Measurements from ENCODE around the gene MGAT5. TPM values are rescaled to one million over a fixed set of nuclear protein-coding genes. Genes with fewer than 3 reads are reported as not detected.

The MGAT5 gene
- total RNA-seq, 2 experiments from 2014 or later, result 45.3 to 52.3 TPM

DNA sequence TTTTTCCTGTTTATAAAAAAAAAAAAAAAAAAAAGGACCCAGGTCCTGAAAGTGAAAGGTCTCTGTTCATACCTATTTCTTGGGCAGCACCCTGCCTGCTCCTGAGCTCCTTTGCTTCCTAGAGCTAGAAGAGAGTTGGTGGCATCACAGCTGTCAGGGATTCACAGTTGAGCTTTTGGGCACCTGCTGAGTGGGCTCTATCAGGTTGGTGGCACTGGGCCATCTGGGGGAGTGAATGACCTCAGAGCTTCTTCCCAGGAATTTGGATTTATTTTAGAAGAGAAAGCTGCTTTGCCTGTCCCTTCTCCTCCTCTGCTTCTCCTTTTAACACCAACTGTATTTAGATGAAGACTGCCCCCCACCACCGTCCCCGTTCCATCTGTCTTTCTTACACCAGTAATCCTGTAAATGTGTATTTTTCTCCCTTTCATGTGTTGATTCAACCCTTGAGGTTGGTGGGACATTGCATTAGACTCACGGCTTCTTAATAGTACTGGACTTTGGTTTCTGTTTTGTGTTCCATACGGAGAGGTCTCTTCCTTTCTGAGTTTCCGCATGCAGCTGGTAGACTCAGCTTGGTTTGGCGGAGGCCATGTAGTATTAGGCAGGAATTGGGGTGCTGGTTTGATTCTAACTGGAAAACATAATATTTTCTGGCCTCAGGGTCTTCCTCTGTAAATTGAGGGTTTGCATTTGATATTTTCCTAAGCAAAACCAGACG lies 7.6 kb upstream of the MGAT5 start:
- POLR2A ChIA-PET, result no interaction called here
- CTCF ChIA-PET, result interaction anchor here (0.6 to 2.1 kb wide), 16 partner anchors 8 to 237 kb away, joined by 3 to 19 read pairs (median 4); no protein-coding TSS in a partner anchor

DNA sequence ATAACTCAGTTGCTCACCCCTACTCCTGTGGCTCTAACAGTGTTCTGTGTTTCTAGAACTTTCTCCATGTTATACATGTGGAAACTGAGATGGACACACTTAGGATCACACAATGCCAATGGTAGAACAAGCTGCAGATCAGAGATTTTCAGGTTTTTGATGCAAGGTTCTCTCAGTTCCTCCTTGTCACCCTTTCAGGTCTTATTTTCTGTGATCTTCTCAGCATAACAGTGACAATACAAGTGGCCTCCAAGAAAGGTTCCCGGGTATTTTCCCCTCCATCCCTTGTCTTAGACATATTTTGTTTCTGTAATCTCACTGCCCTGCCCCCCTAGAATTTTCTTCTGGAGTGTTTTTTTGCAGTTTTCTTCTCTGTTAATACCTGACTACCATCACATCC lies 6.2 kb upstream of the MGAT5 start:
- POLR2A ChIA-PET, result no interaction called here

DNA sequence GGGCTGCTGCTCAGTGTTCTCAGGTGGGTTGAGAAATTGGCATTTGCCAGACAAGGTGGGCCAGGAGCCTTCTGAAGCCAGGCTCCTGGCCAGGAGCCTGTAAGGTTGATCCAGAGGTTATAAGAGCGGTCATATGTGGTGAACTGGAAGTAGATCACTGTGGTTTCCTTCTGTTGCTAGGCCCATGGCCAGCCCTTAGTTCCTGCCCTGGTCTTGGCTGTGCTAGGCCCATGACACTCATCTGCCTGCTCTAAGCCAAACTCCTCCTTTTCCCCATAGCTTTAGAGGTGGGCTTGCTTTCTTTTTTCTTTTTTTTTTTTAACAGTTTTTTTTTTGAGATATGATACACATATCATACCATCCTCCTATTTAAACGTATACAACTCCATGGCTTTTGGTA lies 5.0 kb upstream of the MGAT5 start:
- POLR2A ChIA-PET, result no interaction called here
- CTCF ChIA-PET, result no interaction called here

More for the DNA sequence above, 6.2 kb upstream of the MGAT5 start:
- CTCF ChIA-PET, result interaction anchor here (0.9 kb wide), 1 partner anchor 128 kb away, joined by 3 read pairs; no protein-coding TSS in a partner anchor

DNA sequence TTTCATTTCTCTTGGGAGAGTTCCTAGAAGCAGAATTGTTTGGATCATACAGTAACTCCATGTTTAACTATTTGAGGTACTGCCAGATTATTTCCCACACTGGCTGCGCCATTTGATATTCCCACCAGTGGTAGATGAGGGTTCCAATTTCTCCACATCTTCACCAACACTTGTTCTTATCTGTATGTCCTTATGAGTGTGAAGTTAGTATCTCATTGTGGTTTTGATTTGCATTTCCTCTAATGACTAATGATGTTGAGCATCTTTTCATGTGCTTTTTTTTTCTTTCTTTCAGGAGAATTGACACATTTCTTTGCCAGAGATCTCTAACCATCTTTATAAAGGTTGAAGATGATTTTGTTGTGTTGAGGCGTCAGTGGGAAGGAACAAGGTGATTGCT lies 4.1 kb upstream of the MGAT5 start:
- CTCF ChIA-PET, result interaction anchor here (1.3 kb wide), 1 partner anchor 15 kb away, joined by 3 read pairs; no protein-coding TSS in a partner anchor
- POLR2A ChIA-PET, result no interaction called here

DNA sequence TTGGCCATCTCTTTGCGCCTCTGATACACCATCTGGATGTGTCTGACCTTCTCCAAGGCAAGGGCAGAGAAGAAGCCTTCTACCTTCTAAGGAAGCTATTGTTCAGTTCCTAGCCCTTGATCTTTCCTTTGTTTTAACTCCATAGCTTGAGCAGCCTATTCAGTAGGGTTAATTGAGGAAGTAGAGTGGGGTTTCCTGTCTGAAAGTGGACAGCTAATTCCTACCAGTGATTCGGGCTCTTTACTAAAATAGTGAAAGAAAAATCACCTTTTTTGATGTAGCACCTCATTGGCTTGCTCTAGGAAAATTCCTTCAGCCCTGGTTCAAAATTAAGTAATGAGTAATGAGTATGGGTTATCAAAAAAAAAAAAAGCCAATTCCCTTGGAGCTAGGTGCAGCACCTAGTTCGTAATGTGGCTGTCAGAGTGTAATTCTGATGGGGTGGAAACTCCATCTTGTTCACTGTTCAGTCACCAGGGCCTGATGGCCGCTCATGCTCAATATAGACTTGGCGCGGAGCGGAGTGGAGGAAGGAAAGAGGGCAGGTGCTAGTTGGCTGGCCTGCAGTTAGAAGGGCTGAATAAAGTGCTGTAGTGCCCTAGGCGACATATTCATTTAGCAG lies 2.9 kb upstream of the MGAT5 start:
- POLR2A ChIA-PET, result interaction anchor here (0.7 to 1.3 kb wide), 3 partner anchors 17 to 132 kb away, joined by 3 to 5 read pairs (median 4); no protein-coding TSS in a partner anchor
- CTCF ChIA-PET, result interaction anchor here (0.8 to 2.2 kb wide), 5 partner anchors 16 to 161 kb away, joined by 3 to 9 read pairs (median 5); no protein-coding TSS in a partner anchor

DNA sequence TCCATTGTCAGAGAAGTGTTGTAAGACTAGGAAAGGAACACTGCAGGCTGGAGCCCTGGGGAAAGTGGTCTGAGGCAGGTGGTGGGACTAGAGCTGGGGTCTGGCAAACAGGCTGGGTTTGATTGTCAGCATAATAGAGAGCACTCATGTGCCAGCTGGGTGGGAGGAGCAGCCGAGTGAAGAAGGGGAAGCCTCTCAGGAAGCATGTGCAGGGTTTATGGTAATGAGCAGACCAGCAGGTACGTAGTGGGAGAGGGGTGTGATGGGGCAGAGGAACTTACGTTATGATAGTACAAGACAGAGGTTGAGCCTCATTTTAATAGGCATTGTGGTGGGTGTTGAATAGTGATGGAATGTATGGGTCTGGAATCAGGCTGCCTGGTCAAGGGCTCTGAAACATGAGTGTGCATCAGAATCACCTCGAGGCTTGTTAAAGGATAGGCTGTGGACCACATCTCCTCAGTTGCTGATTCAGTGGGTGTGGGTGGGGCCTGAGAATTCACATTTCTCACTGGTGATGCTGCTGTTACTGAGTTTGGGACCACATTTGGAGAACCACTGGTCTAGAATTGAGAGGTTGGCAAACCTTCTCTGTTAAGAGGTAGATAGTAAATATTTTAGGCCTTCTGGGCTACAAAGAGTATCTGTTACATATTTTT lies 1.7 kb upstream of the MGAT5 start:
- ChIA-PET POLR2A (no interaction called here), CTCF (interaction anchor here (0.8 to 2.2 kb wide), 3 partner anchors 13 to 133 kb away, joined by 3 to 9 read pairs (median 4); no protein-coding TSS in a partner anchor)

DNA sequence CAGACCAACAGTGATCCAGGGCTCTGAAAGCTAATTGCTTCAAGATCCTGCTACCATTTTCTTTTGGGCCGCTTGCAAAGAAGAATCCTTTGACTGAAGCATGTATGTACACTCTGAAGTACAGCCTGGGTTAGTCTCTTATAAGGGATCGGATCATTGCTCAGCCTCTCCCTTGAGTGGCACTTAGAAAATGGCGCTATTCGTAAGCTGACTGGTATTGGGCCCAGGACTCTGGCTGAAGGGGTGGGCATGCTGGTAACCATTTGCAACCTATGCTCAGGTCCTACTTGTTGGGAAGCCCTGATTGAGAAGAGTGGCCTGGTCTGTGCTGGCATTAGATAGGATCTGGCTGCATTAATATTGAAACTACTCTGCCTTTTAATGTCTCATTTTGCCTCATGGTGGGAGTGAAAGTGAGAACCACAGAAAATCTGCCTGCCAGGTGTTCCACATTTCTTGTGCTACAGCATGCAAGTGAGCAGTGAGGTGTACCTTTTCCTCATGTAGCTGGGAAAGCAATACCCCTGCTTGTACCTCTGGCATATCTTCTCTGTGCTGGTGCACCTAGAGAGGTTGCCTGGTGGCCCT lies 661 bp upstream of the MGAT5 start:
- ChIA-PET POLR2A (interaction anchor here (0.8 kb wide), 1 partner anchor 65 kb away, joined by 3 read pairs; no protein-coding TSS in a partner anchor), CTCF (interaction anchor here (0.8 to 2.2 kb wide), 6 partner anchors 12 to 134 kb away, joined by 3 to 9 read pairs (median 4); no protein-coding TSS in a partner anchor)

DNA sequence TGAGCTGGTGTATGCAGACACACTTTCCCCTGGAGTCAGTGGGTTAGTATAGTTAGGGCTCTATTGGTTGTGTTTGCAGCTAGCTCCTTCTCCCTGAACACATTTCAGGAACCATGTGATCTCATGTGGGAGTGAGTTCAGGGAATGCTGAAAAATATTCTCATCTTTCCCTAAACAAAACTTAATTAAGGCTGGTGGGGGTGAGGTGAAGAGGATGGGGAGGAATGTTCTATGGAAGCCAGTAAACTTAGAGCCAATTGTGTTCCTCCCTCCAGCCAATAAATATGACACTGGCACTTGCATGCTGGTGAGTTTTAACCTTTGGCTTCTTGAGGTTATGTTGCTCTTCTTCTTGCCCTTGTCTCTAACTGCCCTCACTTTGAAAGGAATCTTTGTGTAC lies 952 bp downstream of the MGAT5 start:
- ChIA-PET CTCF (no interaction called here), POLR2A (no interaction called here)

DNA sequence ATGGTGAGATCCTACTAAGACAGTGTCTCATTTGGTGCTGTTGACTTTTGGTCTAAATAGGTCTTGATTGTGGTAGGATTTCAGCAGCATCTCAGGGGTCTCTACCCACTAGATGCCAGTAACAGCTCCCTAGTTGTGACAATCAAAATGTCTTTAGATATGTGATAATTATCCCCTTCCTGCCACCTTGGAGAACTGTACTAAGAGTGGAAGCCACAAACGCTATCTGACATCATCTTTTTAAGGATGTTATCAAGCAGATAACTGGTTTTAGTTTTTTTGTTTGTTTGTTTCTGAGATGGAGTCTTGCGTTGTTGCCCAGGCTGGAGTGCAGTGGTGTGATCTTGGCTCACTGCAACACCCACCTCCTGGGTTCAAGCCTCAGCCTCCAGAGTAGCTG lies 3.1 kb downstream of the MGAT5 start:
- CTCF ChIA-PET, result interaction anchor here (1.2 kb wide), 1 partner anchor 43 kb away, joined by 3 read pairs; no protein-coding TSS in a partner anchor
- POLR2A ChIA-PET, result interaction anchor here (0.6 to 0.9 kb wide), 2 partner anchors 33 to 58 kb away, joined by 3 to 6 read pairs; no protein-coding TSS in a partner anchor

DNA sequence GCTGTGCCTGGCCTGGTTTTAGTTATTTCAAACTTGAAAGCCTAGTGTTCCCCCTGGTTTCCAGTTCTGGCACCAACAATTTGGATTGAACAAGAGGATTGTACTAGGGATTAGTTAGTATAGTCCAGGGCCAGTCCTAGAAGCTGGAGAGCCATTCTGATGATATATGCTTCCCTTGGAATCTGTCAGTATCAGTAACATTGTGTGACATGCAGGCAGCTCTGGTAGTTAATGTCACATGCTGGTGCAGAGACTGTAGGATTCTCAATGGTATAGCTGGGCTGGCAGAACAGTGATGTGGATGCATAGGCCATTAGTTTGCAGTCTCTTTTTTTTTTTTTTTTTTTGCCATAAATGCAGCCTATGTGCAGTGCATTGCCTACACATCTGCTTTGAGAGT lies 3.6 kb downstream of the MGAT5 start:
- CTCF ChIA-PET, result interaction anchor here (1.2 kb wide), 1 partner anchor 43 kb away, joined by 3 read pairs; no protein-coding TSS in a partner anchor
- POLR2A ChIA-PET, result interaction anchor here (0.6 kb wide), 1 partner anchor 58 kb away, joined by 6 read pairs; no protein-coding TSS in a partner anchor

DNA sequence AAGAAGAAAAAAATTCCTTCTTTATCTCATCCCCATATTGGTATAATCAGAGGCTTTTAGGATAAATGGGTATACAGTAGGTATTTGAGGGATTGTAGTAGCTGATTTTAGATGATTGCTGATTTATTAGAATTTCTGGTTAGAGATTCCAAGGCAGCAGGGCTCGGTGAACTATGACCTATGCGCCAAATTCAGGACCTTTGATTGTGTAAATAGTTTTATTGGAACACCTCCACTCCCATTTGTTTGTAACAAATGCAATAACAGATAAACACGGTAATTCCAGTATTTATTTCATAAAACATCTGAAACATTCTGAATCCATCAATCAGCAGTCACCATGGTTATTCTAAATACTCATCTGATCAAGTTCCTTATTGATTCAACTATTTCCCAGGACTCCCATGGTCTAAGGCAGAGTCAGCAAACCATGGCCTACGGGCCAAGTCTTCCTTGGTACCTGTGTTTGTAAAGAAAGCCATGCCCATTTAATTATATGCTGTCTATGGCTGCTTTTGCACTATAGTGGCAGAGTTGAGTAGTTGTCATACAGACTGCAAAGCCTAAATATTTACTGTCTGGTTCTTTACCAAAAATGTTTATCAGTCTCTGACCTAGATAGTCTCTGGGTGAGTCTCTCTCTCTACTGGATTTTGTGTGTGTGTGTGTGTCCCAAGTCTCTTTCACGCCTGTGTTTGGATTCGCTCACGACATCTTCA lies 4.3 kb downstream of the MGAT5 start:
- ChIA-PET POLR2A (no interaction called here), CTCF (no interaction called here)

DNA sequence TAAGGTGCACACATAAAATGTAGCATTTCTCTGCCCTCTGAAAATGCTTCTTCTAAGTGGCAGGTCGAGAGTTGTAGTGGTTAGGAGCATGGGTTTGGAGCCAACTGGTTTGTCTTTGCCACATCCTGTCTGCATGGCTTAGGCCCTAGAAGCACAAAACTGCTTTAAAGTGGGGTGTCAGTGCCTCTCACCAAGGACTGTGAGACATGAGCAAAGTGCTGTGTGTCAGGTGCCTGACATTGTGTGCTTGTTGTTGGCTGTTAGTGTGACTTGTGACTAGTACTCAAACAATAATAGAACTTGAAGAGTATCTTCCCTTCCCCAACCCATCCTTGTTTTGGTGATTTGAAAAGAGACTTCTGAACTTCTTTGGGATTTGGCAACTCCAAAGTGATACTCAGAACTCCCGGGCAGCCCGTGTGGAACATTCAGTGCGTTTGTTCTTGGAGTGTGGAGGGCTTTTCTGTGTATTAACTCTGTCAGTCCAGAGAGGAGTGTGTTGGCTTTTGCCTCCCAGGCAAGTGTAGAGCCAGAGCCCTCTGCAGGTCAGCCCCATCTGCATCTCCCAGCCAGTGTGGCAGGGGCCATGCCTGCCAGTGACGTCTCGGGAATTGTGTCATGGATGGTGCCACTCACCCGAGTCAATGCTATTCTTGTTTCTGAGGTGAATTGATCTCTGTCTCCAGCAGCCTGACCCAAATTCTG lies 5.0 kb downstream of the MGAT5 start:
- CTCF ChIA-PET, result no interaction called here
- POLR2A ChIA-PET, result no interaction called here

DNA sequence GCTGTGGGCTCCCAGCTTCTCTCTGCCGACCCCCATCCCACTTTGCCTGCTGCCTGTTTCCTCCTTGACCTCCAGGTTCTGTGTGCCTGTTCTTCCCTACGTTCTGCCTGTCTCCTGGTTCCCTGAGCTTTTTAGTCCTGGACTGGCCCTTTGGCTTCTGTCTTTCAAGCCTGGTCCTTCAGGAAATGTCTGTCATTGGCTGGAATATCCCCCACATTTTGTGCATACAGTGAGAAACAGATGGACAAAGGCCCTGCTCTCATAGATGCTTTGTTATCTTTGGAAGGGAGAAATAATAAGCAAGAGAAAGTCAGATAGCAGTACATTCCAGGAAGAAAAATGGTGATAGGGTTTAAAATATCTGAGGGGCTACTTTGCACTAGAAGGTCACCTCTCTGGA lies 5.7 kb downstream of the MGAT5 start:
- ChIA-PET CTCF (no interaction called here), POLR2A (no interaction called here)

DNA sequence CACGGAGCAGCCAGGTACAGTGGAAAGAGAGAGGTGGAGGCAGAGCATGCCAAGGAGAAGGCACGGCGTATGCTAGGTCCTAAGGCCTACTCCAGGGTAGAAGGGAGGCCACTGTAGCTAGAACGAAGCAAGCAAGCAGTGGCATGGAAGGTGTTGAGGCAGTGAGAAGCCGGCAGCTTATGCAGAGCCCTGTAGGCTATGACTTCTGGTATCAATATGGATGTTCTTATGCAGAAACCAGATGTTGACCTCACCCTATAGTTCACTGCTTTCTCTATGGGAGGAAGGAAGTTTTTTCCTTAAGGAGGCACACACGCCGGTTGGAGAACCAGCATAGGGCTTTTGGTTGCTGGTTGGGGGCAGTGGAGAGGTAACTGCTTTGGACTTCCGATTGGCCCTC lies 6.1 kb downstream of the MGAT5 start:
- ChIA-PET CTCF (no interaction called here), POLR2A (no interaction called here)

DNA sequence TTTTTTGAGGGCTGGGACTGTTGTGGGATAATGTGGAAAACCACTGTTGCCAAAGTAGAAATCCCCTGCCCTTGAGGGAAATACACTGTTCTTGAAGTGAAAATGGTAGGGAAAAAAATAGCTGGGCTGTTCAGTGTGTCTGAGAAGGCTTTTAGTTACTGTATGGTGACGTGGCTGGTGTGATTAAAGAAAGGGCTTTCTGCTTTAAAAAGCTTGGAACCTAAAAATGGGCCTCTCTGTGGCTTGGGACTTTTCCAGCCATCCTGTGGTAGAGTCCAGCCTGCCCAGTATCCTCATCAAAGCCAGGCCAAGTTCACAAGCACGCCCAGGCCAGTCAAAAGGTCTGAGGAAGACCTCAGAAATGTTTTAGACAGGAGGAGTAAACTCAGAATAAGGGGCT lies 6.8 kb downstream of the MGAT5 start:
- CTCF ChIA-PET, result interaction anchor here (1.4 kb wide), 1 partner anchor 23 kb away, joined by 3 read pairs; no protein-coding TSS in a partner anchor
- POLR2A ChIA-PET, result no interaction called here

DNA sequence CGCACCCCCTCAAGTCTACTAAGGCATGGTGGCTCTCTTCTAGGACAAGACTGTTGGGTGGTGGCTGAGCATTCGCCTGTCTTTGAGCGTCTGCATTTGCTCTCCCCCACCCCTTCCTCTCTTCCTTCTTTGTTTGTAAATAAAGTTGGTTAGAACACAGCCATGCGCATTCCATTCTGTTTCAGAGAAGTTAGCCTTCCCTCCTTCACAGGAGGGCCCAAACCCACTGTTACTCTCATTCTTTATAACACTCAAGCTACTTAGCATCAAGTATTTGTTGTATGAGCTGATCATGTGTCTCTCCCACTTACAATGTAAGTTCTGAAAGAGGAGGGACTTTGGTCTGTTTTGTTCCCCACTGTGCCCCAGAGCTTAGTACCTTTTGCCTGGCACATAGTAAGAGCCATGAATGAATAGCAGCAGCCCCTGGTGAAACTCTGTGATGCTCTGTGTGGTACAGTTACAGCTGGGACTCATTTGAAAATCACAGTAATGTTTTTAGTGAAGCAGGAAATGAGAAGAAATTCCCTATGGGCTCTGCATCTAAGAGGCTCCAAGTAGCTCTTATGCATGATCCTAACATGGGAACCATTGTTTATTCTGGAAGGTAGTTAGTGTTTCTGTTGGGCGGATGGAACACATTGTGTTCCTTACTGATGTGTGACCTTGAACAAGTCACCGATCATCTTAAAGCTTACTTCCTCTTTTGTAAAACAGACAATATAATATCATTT lies 7.7 kb downstream of the MGAT5 start:
- CTCF ChIA-PET, result interaction anchor here (1.4 kb wide), 1 partner anchor 22 kb away, joined by 3 read pairs; no protein-coding TSS in a partner anchor
- POLR2A ChIA-PET, result interaction anchor here (1.9 kb wide), 1 partner anchor 144 kb away, joined by 5 read pairs; no protein-coding TSS in a partner anchor

DNA sequence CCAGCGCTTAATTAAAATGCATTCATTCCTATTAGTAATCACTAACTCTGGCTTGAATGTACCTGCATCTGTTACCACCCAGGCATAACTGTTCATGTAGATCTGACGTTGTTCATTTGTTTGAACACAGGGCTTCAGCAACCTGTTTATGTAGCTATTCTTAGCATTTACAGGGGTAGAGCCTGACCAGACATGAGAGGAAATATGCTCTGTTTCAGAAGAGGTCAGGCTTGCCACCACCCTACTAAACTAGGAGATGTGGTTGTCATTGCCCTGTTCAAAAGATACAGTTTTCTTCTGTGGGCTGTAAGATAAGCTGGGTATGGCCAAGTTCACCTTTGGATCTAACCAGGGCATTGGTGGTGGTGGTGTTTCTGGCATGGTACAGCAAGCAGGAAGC lies 8.8 kb downstream of the MGAT5 start:
- CTCF ChIA-PET, result no interaction called here
- POLR2A ChIA-PET, result interaction anchor here (1.9 kb wide), 1 partner anchor 145 kb away, joined by 5 read pairs; no protein-coding TSS in a partner anchor

DNA sequence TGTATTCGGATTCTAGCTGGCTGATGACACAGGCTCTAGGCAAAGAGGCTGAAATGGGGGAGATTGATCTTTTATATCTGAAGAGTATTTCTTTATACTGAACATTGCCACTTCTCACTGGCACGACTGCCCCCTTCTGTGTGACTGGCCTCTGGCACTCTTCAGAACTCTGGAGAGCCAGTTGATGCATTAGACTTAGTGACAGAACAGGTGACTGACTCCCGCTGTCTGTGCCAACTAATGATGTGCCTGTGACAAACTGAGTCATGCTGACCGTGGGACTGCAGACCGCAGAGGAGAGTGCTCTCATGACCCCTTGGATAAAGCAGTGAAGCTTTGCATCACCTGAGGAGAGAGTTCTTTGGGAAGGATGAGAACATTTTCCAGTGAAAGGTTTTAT lies 14.4 kb downstream of the MGAT5 start:
- CTCF ChIA-PET, result no interaction called here
- POLR2A ChIA-PET, result no interaction called here

Measured in activated CD8-positive, alpha-beta memory T cell treated with anti-CD3 and anti-CD28 coated beads for 36 hours (primary cell).